Measurements from ENCODE around the gene PARP11.
"Not testable (repeated sequence)": the region's sequence is repeated elsewhere in the genome, so short reads cannot be mapped to it uniquely, and the experiment has no call there.

The PARP11 gene

GRCh38 chr12:3841783-3842182 is 31.4 kb downstream of the PARP11 start:
- H3K9ac ChIP-seq (ENCODE audit: low read depth, low read length, poor library complexity, severe bottlenecking) = no peak overlapping the region
- no peak overlapping the region for H3K4me3 ChIP-seq (ENCODE audit: low read length, poor library complexity, severe bottlenecking)

GRCh38 chr12:3840833-3841232 is 32.4 kb downstream of the PARP11 start:
- not testable (repeated sequence) for H3F3A ChIP-seq (ENCODE audit: low read depth); H3K27me3 ChIP-seq (ENCODE audit: insufficient read depth, low read length, poor library complexity, severe bottlenecking); H4K20me1 ChIP-seq (ENCODE audit: insufficient read depth, low read length, poor library complexity, severe bottlenecking); H3K4me2 ChIP-seq (ENCODE audit: low read depth, low read length, poor library complexity, severe bottlenecking); H2AFZ ChIP-seq (ENCODE audit: low read length); H3K36me3 ChIP-seq (ENCODE audit: insufficient read depth, low read length); H3K79me2 ChIP-seq (ENCODE audit: insufficient read depth, low read length); H3K9ac ChIP-seq (ENCODE audit: low read depth, low read length, poor library complexity, severe bottlenecking); H3K9me2 ChIP-seq (replicated peaks; ENCODE audit: low read depth, low read length); H3K4me1 ChIP-seq (ENCODE audit: insufficient read depth, low read length, poor library complexity, severe bottlenecking); H3K4me3 ChIP-seq (ENCODE audit: low read length, poor library complexity, severe bottlenecking); H3K9me3 ChIP-seq (ENCODE audit: insufficient read depth, low read depth, low read length)

More at GRCh38 chr12:3841783-3842182, 31.4 kb downstream of the PARP11 start:
- H3F3A ChIP-seq (ENCODE audit: low read depth) = no peaks in the 10 kb centered on the region
- TF ChIP-seq CTCF (conservative IDR thresholded peaks at IDR 0.05; ENCODE audit: low read length) = no peak
- no peak for TF ChIP-seq EZH2phosphoT487 (IDR thresholded peaks at IDR 0.05; ENCODE audit: borderline replicate concordance)
- H4K20me1 ChIP-seq (ENCODE audit: insufficient read depth, low read length, poor library complexity, severe bottlenecking) = no peaks in the 10 kb centered on the region
- H3K9me2 ChIP-seq (replicated peaks; ENCODE audit: low read depth, low read length) = no peaks in the 10 kb centered on the region
- H3K4me2 ChIP-seq (ENCODE audit: low read depth, low read length, poor library complexity, severe bottlenecking) = no peak overlapping the region
- no peaks in the 10 kb centered on the region for H3K9me3 ChIP-seq (ENCODE audit: insufficient read depth, low read depth, low read length)
- no peaks in the 10 kb centered on the region for H3K4me1 ChIP-seq (ENCODE audit: insufficient read depth, low read length, poor library complexity, severe bottlenecking)
- no peak overlapping the region for H2AFZ ChIP-seq (ENCODE audit: low read length)
- peaks cover 9% of the 10 kb centered on the region; the same call in 1 of the 2 replicates for H3K79me2 ChIP-seq (ENCODE audit: insufficient read depth, low read length)
- no peaks in the 10 kb centered on the region for H3K27me3 ChIP-seq (ENCODE audit: insufficient read depth, low read length, poor library complexity, severe bottlenecking)
- H3K36me3 ChIP-seq (ENCODE audit: insufficient read depth, low read length) = no peaks in the 10 kb centered on the region

GRCh38 chr12:3839745-3840144 is 33.5 kb downstream of the PARP11 start:
- not testable (repeated sequence) for H4K20me1 ChIP-seq (ENCODE audit: insufficient read depth, low read length, poor library complexity, severe bottlenecking); H3K9ac ChIP-seq (ENCODE audit: low read depth, low read length, poor library complexity, severe bottlenecking); H3K4me1 ChIP-seq (ENCODE audit: insufficient read depth, low read length, poor library complexity, severe bottlenecking); H3K4me3 ChIP-seq (ENCODE audit: low read length, poor library complexity, severe bottlenecking); H3F3A ChIP-seq (ENCODE audit: low read depth); H3K9me3 ChIP-seq (ENCODE audit: insufficient read depth, low read depth, low read length); H3K4me2 ChIP-seq (ENCODE audit: low read depth, low read length, poor library complexity, severe bottlenecking); H2AFZ ChIP-seq (ENCODE audit: low read length); H3K27me3 ChIP-seq (ENCODE audit: insufficient read depth, low read length, poor library complexity, severe bottlenecking); H3K9me2 ChIP-seq (replicated peaks; ENCODE audit: low read depth, low read length); H3K36me3 ChIP-seq (ENCODE audit: insufficient read depth, low read length)
- 0 out of 2 replicates have a peak, but pooled peaks cover 13% of the 10 kb centered on the region for H3K79me2 ChIP-seq (ENCODE audit: insufficient read depth, low read length)

GRCh38 chr12:3838701-3839548 is 34.3 kb downstream of the PARP11 start:
- H3K4me2 ChIP-seq (ENCODE audit: low read depth, low read length, poor library complexity, severe bottlenecking); H3F3A ChIP-seq (ENCODE audit: low read depth); H3K9me2 ChIP-seq (replicated peaks; ENCODE audit: low read depth, low read length): not testable (repeated sequence)

More at GRCh38 chr12:3838701-3839548, 34.3 kb downstream of the PARP11 start:
- not testable (repeated sequence) for H3K9me3 ChIP-seq (ENCODE audit: insufficient read depth, low read depth, low read length); H3K4me3 ChIP-seq (ENCODE audit: low read length, poor library complexity, severe bottlenecking); H3K36me3 ChIP-seq (ENCODE audit: insufficient read depth, low read length); H3K9ac ChIP-seq (ENCODE audit: low read depth, low read length, poor library complexity, severe bottlenecking); H3K4me1 ChIP-seq (ENCODE audit: insufficient read depth, low read length, poor library complexity, severe bottlenecking); H3K27me3 ChIP-seq (ENCODE audit: insufficient read depth, low read length, poor library complexity, severe bottlenecking); H2AFZ ChIP-seq (ENCODE audit: low read length); H4K20me1 ChIP-seq (ENCODE audit: insufficient read depth, low read length, poor library complexity, severe bottlenecking)
- H3K79me2 ChIP-seq (ENCODE audit: insufficient read depth, low read length) = 0 out of 2 replicates have a peak, but pooled peaks cover 13% of the 10 kb centered on the region
